Keratinocyte (primary cell): ENCODE data around the gene INIP. TPM values are rescaled to one million over a fixed set of nuclear protein-coding genes. Genes with fewer than 3 reads are reported as not detected.

Source experiments
- DNase-seq: peaks from one replicate; pipeline ENCODE4 v3.0.0-alpha.2; 2011; ENCODE audit warnings: low read depth, missing footprints, low spot score
- FAIRE-seq: peaks from 2 replicates; lab custom pipeline; 2011; peaks lifted over from hg19 to GRCh38; lab: Jason Lieb, UNC
- H2AFZ ChIP-seq: 2 replicates; pipeline ENCODE4 v1.6.0; 2012; ENCODE audit warnings: low read length, control low read depth, inconsistent platforms; ENCODE audit not compliant: control insufficient read depth
- H3K27ac ChIP-seq: 2 replicates; pipeline ENCODE4 v1.5.1; 2011; ENCODE audit warnings: low read length; ENCODE audit not compliant: control insufficient read depth, insufficient read depth
- H3K27me3 ChIP-seq: 3 replicates; pipeline ENCODE4 v1.6.0; 2011; ENCODE audit warnings: low read length; ENCODE audit not compliant: control insufficient read depth, insufficient read depth; ENCODE audit errors: extremely low read depth
- H3K36me3 ChIP-seq, 2 experiments: 2 replicates in 1 of 2; 3 replicates in 1 of 2; pipeline ENCODE4 v1.5.1; 2011; ENCODE audit warnings: low read length in 2 of 2, mild to moderate bottlenecking in 1 of 2; ENCODE audit not compliant: control insufficient read depth in 2 of 2, insufficient read depth in 2 of 2; ENCODE audit errors: extremely low read depth in 1 of 2
- H3K4me1 ChIP-seq: 3 replicates; pipeline ENCODE4 v1.5.1; 2011; ENCODE audit warnings: low read length; ENCODE audit not compliant: control insufficient read depth, insufficient read depth; ENCODE audit errors: extremely low read depth
- H3K4me2 ChIP-seq: 3 replicates; pipeline ENCODE4 v1.6.0; 2011; ENCODE audit warnings: low read depth, low read length; ENCODE audit not compliant: control insufficient read depth, insufficient read depth; ENCODE audit errors: extremely low read depth
- H3K4me3 ChIP-seq, 3 experiments: fragments of 200-600 bp in 1 of 3; sonication (generic) in 1 of 3; 2 replicates in 2 of 3; 3 replicates in 1 of 3; pipeline ENCODE4 v1.5.1; 2011 to 2016; ENCODE audit warnings: low read length in 3 of 3, mild to moderate bottlenecking in 3 of 3, control low read depth in 2 of 3, inconsistent platforms in 1 of 3, low read depth in 1 of 3, mixed read lengths in 1 of 3, mixed run types in 1 of 3, moderate library complexity in 1 of 3; ENCODE audit not compliant: control insufficient read depth in 2 of 3, insufficient read depth in 2 of 3; ENCODE audit errors: extremely low read depth in 1 of 3
- H3K79me2 ChIP-seq: 2 replicates; pipeline ENCODE4 v1.6.0; 2012; ENCODE audit warnings: low read length; ENCODE audit not compliant: control insufficient read depth, insufficient read depth
- H3K9ac ChIP-seq: 3 replicates; pipeline ENCODE4 v1.6.0; 2011; ENCODE audit warnings: low read length; ENCODE audit not compliant: control insufficient read depth, insufficient read depth; ENCODE audit errors: extremely low read depth
- H3K9me1 ChIP-seq: 3 replicates; pipeline ENCODE4 v1.6.0; 2011; ENCODE audit warnings: low read length; ENCODE audit not compliant: control insufficient read depth, insufficient read depth; ENCODE audit errors: extremely low read depth
- H3K9me3 ChIP-seq: 2 replicates; pipeline ENCODE4 v1.5.1; 2012; ENCODE audit warnings: low read depth, low read length; ENCODE audit not compliant: control insufficient read depth
- H4K20me1 ChIP-seq: 3 replicates; pipeline ENCODE4 v1.6.0; 2011; ENCODE audit warnings: low read length; ENCODE audit not compliant: control insufficient read depth, insufficient read depth; ENCODE audit errors: extremely low read depth
- EZH2 ChIP-seq: IDR thresholded peaks from one replicate; pipeline ENCODE4 v1.6.1; 2012; ENCODE audit warnings: inconsistent platforms, mild to moderate bottlenecking, low read length, moderate library complexity
- dilution Hi-C: fragments of 300-500 bp; cut with MboI; formaldehyde crosslinking; loops from one replicate; pipeline ENCODE4 v1.7.0; 2020; ENCODE audit warnings: low sequenced_read_pairs; ENCODE audit not compliant: extremely low pct_ligation_motif_present
- polyA plus RNA-seq, 5 experiments: library from polyadenylated mRNA; depleted of rRNA in 3 of 5; stranded (reverse) in 3 of 5; stranded (forward) in 1 of 5; unstranded in 1 of 5; fragments of >200 nt; gene quantifications; 1 replicate in 1 of 5; 2 replicates in 3 of 5; 3 replicates in 1 of 5; pipeline versions ENCODE4 v1.2.1 to v1.2.3, GENCODE V29; 2011 to 2012; ENCODE audit warnings: missing spikeins in 2 of 5, low read depth in 1 of 5, low replicate concordance in 1 of 5
- TF ChIP-seq, protein P1 (sequence below), 3 experiments: IDR thresholded peaks in 1 of 3; conservative IDR thresholded peaks in 1 of 3; optimal IDR thresholded peaks in 1 of 3; 2 replicates in 2 of 3; 3 replicates in 1 of 3; pipeline versions ENCODE3 to v1.5.1; 2011; ENCODE audit warnings: low read length in 3 of 3, mild to moderate bottlenecking in 3 of 3, moderate library complexity in 2 of 3, control low read depth in 1 of 3, inconsistent platforms in 1 of 3; ENCODE audit not compliant: insufficient read depth in 2 of 3; ENCODE audit errors: extremely low read depth in 1 of 3

Gene INIP
- polyA plus RNA-seq, 1 donor (not counting 4 experiments of a cell fraction or from before 2014, with no cell fraction given), result 22.0 TPM

- Histone ChIP-seq H3K4me3 (no peak overlapping the region), H3K9me3 (no peaks in the 10 kb centered on the region), H3K79me2 (no peaks in the 10 kb centered on the region), H3K4me1 (no peaks in the 10 kb centered on the region), H3K27me3 (no peaks in the 10 kb centered on the region), H2AFZ (no peak overlapping the region), H3K9ac (no peak overlapping the region), H3K36me3 (no peaks in the 10 kb centered on the region), H3K9me1 (no peaks in the 10 kb centered on the region), H4K20me1 (no peaks in the 10 kb centered on the region), H3K4me2 (no peak overlapping the region), H3K27ac (no peak overlapping the region)
- TF ChIP-seq, protein P1, sequence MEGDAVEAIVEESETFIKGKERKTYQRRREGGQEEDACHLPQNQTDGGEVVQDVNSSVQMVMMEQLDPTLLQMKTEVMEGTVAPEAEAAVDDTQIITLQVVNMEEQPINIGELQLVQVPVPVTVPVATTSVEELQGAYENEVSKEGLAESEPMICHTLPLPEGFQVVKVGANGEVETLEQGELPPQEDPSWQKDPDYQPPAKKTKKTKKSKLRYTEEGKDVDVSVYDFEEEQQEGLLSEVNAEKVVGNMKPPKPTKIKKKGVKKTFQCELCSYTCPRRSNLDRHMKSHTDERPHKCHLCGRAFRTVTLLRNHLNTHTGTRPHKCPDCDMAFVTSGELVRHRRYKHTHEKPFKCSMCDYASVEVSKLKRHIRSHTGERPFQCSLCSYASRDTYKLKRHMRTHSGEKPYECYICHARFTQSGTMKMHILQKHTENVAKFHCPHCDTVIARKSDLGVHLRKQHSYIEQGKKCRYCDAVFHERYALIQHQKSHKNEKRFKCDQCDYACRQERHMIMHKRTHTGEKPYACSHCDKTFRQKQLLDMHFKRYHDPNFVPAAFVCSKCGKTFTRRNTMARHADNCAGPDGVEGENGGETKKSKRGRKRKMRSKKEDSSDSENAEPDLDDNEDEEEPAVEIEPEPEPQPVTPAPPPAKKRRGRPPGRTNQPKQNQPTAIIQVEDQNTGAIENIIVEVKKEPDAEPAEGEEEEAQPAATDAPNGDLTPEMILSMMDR (optimal IDR thresholded peaks at IDR 0.05 in 1 of 3, IDR thresholded peaks at IDR 0.05 in 1 of 3, conservative IDR thresholded peaks at IDR 0.05 in 1 of 3; ENCODE audit: extremely low read depth in 1 of 3, insufficient read depth in 2 of 3, low read length in 3 of 3), result no peak
- no peak for TF ChIP-seq EZH2
- DNase-seq (no peak), FAIRE-seq (no peak)
- dilution Hi-C loops, result no loop called here
Measured at GRCh38 chr9:112654282-112654681, 63.6 kb downstream of the INIP start.

DNA sequence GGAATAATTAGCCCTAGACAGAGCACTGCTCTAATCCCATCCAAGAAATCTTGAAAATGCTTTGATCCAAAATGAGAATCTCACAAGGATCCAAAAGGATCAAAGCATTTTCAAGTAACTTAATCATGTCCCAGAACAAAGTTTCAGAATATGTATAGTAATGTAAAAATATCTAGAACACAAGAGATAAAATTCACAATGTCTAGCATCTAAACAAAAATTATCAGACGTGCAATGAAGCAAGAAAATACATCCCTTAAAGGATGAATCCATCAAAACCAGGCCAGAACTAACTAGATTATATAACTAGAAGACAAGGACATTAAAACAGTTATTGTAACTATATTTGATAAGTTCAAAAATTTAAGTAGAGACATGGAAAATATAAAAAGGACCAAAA, 69.3 kb downstream of the INIP start:
- no peaks in the 10 kb centered on the region for H4K20me1 ChIP-seq
- no peak for DNase-seq
- peaks cover 22% of the 10 kb centered on the region for H3K4me1 ChIP-seq
- no peaks in the 10 kb centered on the region for H3K36me3 ChIP-seq
- TF ChIP-seq EZH2, result no peak
- TF ChIP-seq, protein P1 (optimal IDR thresholded peaks at IDR 0.05 in 1 of 3, IDR thresholded peaks at IDR 0.05 in 1 of 3, conservative IDR thresholded peaks at IDR 0.05 in 1 of 3; ENCODE audit: extremely low read depth in 1 of 3, insufficient read depth in 2 of 3, low read length in 3 of 3), result no peak
- dilution Hi-C loops, result no loop called here
- no peak overlapping the region for H3K27ac ChIP-seq
- H3K27me3 ChIP-seq, result no peaks in the 10 kb centered on the region
- H3K9me1 ChIP-seq, result no peaks in the 10 kb centered on the region
- no peak overlapping the region for H3K9ac ChIP-seq
- FAIRE-seq, result no peak
- H3K4me2 ChIP-seq, result no peak overlapping the region
- no peaks in the 10 kb centered on the region for H3K9me3 ChIP-seq
- H3K4me3 ChIP-seq, result no peak overlapping the region
- H2AFZ ChIP-seq, result no peak overlapping the region
- H3K79me2 ChIP-seq, result no peaks in the 10 kb centered on the region
